Measurements from ENCODE around the gene CSPG4. TPM values are rescaled to one million over a fixed set of nuclear protein-coding genes. Genes with fewer than 3 reads are reported as not detected.
A peak's percentile ranks its signal among the peaks of the same experiment; 100 is the strongest.
"Not testable (repeated sequence)": the region's sequence is repeated elsewhere in the genome, so short reads cannot be mapped to it uniquely, and the experiment has no call there.

The CSPG4 gene
- total RNA-seq, 6 experiments from 2014 or later: 0.12 to 0.29 (median 0.20) TPM

DNA sequence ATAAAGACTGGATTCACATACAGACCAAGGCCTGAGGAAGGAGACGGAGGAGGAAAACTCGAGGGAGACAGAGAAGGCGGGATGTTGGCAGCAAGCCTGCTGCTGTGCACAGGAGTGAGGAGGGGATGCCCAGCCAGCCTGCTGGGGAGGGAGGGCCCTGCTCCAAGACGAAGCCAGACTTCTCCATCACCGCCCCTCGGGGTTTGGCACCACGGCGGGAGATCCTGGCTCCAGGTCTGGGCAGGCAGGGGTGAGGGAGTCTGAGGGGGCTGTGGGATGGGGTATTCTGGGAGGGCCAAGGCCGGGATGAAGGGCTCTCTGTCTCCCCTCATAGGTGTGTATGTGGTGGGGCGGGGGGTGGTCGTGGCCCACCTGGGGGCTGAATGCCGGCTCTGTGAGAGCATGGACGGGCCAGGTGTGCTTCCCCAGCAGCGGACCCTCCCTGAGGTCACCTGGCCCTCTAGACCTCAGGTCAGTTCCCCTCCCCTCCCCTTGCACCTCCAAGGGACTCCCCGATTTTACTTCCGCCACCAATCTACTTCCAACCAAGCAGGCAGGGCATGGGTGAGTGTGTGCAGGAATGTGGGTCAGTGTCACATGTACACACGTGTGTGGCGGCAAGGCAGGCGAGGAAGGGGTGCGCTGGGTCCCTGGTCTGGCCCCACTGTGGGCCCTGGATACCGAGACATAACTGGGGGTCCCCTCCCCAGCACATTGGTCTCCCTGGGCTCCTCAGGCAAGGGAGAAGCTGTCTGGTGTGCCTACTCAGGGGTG is 14.5 kb downstream of the CSPG4 start:
- H3K9me3 ChIP-seq; H3K4me3 ChIP-seq; H3K36me3 ChIP-seq; DNase-seq; H3K27ac ChIP-seq; intact Hi-C loops (cut with DNase I); H3K4me1 ChIP-seq; ATAC-seq; H3K27me3 ChIP-seq: not testable (repeated sequence)
- WGBS (ENCODE audit: insufficient coverage, low coverage, low lambda C conversion rate, missing lambda C conversion rate): 42% methylated on average over 2 of the region's 21 CpGs

DNA sequence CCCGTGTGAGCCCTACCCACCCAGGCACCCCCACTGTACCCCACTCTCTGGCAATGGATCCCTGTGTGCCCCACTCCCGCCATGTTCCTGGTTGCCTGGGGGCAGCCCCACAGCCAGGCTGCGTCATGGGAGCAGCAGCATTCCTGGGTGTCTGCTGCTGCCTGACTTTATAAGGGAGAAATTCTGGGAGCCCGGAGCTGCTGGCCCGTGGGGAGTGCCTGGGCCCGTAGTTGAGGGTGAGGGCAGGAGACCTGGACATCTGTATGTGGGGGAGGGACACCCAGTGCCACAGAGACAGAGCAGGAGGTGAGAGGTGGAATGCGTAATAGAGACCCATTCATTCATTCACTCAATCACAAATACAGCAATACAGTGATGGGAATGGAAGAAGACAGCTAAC is 15.1 kb downstream of the CSPG4 start:
- DNase-seq: no peak
- no peaks in the 10 kb centered on the region for H3K4me1 ChIP-seq
- no peaks in the 10 kb centered on the region for H3K9me3 ChIP-seq
- TF ChIP-seq, protein P1, sequence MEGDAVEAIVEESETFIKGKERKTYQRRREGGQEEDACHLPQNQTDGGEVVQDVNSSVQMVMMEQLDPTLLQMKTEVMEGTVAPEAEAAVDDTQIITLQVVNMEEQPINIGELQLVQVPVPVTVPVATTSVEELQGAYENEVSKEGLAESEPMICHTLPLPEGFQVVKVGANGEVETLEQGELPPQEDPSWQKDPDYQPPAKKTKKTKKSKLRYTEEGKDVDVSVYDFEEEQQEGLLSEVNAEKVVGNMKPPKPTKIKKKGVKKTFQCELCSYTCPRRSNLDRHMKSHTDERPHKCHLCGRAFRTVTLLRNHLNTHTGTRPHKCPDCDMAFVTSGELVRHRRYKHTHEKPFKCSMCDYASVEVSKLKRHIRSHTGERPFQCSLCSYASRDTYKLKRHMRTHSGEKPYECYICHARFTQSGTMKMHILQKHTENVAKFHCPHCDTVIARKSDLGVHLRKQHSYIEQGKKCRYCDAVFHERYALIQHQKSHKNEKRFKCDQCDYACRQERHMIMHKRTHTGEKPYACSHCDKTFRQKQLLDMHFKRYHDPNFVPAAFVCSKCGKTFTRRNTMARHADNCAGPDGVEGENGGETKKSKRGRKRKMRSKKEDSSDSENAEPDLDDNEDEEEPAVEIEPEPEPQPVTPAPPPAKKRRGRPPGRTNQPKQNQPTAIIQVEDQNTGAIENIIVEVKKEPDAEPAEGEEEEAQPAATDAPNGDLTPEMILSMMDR (IDR thresholded peaks at IDR 0.05): no peak
- TF ChIP-seq POLR2A (IDR thresholded peaks at IDR 0.05): no peak
- no peak for ATAC-seq
- no peaks in the 10 kb centered on the region for H3K27me3 ChIP-seq
- H3K36me3 ChIP-seq: no peaks in the 10 kb centered on the region
- H3K27ac ChIP-seq: no peak overlapping the region
- H3K4me3 ChIP-seq: no peak overlapping the region
- whole genome bisulfite sequencing (ENCODE audit: insufficient coverage, low coverage, low lambda C conversion rate, missing lambda C conversion rate): 100% methylated on average over 2 of the region's 7 CpGs
- intact Hi-C loops (cut with DNase I): no loop called here

DNA sequence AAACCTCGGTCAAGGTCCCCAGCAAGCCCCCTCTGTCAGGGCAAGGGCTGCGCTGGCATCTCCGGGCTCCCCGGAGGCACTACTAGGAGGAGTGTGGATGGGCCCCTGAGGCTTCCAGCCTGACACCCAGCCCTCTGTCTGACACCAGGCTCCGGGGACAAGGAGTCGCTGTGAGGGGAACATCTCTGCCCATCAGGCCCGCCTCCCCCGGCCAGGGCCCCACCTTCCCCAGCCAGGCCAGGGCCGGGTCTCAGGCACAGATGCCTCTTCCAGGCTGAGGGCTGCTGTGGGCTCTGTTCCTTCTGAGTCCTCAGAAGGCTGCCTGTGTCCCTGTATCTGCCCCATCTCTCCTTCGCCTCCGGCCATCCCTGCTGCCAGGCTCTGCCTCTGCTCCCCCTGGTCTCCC is 15.8 kb downstream of the CSPG4 start:
- no peak overlapping the region for H3K4me3 ChIP-seq
- H3K27me3 ChIP-seq: no peaks in the 10 kb centered on the region
- DNase-seq: peak in 1 of 3 donors; percentile 47
- H3K9me3 ChIP-seq: no peaks in the 10 kb centered on the region
- no peak for ATAC-seq
- no peaks in the 10 kb centered on the region for H3K4me1 ChIP-seq
- intact Hi-C loops (cut with DNase I): no loop called here
- no peak overlapping the region for H3K27ac ChIP-seq
- TF ChIP-seq POLR2A (IDR thresholded peaks at IDR 0.05): no peak
- TF ChIP-seq, protein P1 (IDR thresholded peaks at IDR 0.05): no peak
- 100% methylated on average over 2 of the region's 11 CpGs for whole genome bisulfite sequencing (ENCODE audit: insufficient coverage, low coverage, low lambda C conversion rate, missing lambda C conversion rate)
- no peaks in the 10 kb centered on the region for H3K36me3 ChIP-seq

DNA sequence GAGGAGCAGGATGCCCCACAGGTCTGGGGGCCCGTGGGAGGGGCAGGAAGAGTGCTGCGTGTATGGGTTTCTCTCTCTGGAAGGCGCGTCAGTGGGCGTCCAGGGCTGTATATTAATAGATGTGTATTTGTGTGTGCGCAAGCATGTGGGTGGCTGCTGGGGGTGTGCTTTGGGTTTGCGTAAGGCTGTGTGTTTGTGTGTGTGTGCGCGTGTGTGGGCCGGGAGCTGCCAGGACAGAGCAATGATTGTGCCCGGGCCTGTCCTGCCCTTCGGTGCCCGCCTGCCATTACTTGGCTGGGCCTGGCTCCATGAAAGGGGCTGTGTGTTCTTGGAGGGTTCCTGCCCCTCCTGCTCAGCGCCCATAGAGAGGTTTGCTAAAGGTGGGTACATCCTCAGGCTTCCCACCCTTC is 16.3 kb downstream of the CSPG4 start:
- ATAC-seq: no peak
- no peak overlapping the region for H3K27ac ChIP-seq
- 64% methylated on average over 5 of the region's 14 CpGs for WGBS (ENCODE audit: insufficient coverage, low coverage, low lambda C conversion rate, missing lambda C conversion rate)
- intact Hi-C loops (cut with DNase I): no loop called here
- TF ChIP-seq, protein P1 (IDR thresholded peaks at IDR 0.05): no peak
- no peak for TF ChIP-seq POLR2A (IDR thresholded peaks at IDR 0.05)
- no peaks in the 10 kb centered on the region for H3K27me3 ChIP-seq
- H3K9me3 ChIP-seq: no peaks in the 10 kb centered on the region
- no peak overlapping the region for H3K4me3 ChIP-seq
- DNase-seq: no peak
- no peaks in the 10 kb centered on the region for H3K36me3 ChIP-seq
- no peaks in the 10 kb centered on the region for H3K4me1 ChIP-seq

DNA sequence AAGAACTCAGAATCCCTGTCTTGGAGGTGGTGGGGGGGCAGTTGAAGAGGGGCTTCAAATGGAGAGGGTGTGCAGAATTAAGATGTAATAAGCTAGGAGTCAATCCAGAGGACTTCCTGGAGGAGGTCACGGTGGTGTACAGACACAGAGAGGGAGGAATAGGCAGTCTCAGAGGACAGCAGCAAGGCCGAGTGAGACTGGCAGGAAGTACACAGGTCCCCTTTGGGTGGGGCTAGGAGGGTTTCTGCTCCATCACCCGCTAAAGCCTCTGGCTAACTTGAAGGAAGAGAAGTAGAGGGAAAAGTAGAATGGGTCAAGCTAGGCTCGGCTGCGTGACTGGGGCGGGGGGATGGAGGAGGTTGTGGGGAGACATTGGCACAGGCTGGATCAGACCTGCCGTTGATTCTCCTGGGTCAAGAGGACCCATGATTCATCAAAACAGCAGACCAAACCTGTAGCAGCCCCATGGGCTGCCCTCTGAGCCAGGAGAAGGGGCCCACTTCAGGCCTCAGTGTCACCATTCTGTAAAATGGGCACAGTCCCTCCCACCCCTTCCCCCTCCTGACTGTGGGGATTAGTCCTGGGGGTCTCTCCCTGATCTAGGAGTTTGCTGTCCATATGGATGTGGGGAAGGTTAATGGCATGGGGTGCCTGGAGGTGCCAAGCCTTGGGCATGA is 16.9 kb downstream of the CSPG4 start:
- H3K9me3 ChIP-seq: no peaks in the 10 kb centered on the region
- TF ChIP-seq, protein P1 (IDR thresholded peaks at IDR 0.05): no peak
- no peak for TF ChIP-seq POLR2A (IDR thresholded peaks at IDR 0.05)
- no peak for ATAC-seq
- intact Hi-C loops (cut with DNase I): no loop called here
- WGBS (ENCODE audit: insufficient coverage, low coverage, low lambda C conversion rate, missing lambda C conversion rate): 82% methylated on average over 6 of the region's 7 CpGs
- H3K27me3 ChIP-seq: no peaks in the 10 kb centered on the region
- DNase-seq: no peak
- no peaks in the 10 kb centered on the region for H3K4me1 ChIP-seq
- no peak overlapping the region for H3K4me3 ChIP-seq
- H3K27ac ChIP-seq: no peak overlapping the region
- H3K36me3 ChIP-seq: no peaks in the 10 kb centered on the region

All from right lobe of liver (tissue), 6 donors.